SK-N-MC (cell line): ENCODE measurements around the gene SCGB3A1.

Experiments used
- EZH2 ChIP-seq: fragments of 200-600 bp; sonication (generic); IDR thresholded peaks from one replicate; pipeline ENCODE4 v1.6.1; 2017; ENCODE audit warnings: antibody characterized with exemption
- FOXP2 ChIP-seq: optimal IDR thresholded peaks from 2 replicates; pipeline ENCODE3; 2011; ENCODE audit warnings: mild to moderate bottlenecking, moderate library complexity; ENCODE audit not compliant: insufficient read depth; ENCODE audit errors: extremely low read length, control extremely low read depth
- POLR2AphosphoS5 ChIP-seq: IDR thresholded peaks from 2 replicates; pipeline ENCODE4 v1.6.1; 2012; ENCODE audit warnings: mild to moderate bottlenecking, low read depth, low read length, borderline replicate concordance

- TF ChIP-seq EZH2 (no peak), POLR2AphosphoS5 (no peak), FOXP2 (no peak)
Measured at GRCh38 chr5:180602481-180603075, 11.3 kb upstream of the SCGB3A1 start.
